HG03139 (cell line): ENCODE measurements around the gene PCDHA9.
"Not testable (repeated sequence)": the region's sequence is repeated elsewhere in the genome, so short reads cannot be mapped to it uniquely, and the experiment has no call there.

Source experiments
- ATAC-seq: cut with Tn5 transposase; IDR thresholded peaks from one replicate; pipeline ENCODE4 v1.9.1; 2021; ENCODE audit not compliant: unreplicated experiment

PCDHA9 gene

DNA sequence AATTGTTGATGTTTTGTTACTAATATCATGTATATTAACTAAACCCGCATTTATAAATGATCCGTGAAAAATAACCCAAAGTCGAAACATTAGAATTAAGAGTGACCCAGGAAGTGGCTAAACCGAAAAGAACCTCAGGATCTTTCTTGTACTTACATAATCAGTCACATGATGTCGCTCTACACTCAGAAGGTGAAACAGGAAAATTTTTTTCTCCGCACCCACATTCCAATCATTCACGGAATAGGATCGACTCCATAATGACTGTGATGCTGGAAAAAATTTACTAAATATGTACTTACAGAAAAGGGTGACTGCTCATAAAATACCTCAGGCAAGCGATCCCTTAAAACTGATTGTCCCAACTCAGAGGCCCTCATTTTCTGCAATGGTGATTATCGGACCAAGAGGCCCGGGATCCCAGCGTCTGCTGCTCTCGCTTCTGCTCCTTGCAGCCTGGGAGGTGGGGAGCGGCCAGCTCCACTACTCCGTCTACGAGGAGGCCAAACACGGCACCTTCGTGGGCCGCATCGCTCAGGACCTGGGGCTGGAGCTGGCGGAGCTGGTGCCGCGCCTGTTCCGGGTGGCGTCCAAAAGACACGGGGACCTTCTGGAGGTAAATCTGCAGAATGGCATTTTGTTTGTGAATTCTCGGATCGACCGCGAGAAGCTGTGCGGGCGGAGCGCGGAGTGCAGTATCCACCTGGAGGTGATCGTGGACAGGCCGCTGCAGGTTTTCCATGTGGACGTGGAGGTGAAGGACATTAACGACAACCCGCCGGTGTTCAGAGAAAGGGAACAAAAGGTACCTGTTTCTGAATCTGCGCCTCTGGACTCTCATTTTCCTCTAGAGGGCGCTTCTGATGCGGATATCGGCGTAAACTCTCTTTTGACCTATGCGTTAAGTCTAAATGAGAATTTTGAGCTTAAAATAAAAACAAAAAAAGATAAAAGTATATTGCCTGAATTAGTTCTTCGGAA is 27.2 kb downstream of the PCDHA9 start, which contains the start of gene PCDHA12:
Gene PCDHA12, plus strand, starts transcription at position 224 of the 981 bp plus-strand sequence. Its CDS starts 165 bp downstream, at position 389.
- no peak for ATAC-seq

DNA sequence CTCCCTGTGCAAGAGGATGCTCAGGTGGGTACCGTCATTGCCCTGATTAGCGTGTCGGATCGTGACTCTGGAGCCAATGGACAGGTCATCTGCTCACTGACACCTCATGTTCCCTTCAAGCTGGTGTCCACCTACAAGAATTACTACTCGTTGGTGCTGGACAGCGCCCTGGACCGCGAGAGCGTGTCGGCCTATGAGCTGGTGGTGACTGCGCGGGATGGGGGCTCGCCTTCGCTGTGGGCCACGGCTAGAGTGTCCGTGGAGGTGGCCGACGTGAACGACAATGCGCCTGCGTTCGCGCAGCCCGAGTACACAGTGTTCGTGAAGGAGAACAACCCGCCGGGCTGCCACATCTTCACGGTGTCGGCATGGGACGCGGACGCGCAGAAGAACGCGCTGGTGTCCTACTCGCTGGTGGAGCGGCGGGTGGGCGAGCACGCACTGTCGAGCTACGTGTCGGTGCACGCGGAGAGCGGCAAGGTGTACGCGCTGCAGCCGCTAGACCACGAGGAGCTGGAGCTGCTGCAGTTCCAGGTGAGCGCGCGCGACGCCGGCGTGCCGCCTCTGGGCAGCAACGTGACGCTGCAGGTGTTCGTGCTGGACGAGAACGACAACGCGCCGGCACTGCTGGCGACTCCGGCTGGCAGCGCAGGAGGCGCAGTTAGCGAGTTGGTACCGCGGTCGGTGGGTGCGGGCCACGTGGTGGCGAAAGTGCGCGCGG is 28.5 kb downstream of the PCDHA9 start:
- ATAC-seq = not testable (repeated sequence)

DNA sequence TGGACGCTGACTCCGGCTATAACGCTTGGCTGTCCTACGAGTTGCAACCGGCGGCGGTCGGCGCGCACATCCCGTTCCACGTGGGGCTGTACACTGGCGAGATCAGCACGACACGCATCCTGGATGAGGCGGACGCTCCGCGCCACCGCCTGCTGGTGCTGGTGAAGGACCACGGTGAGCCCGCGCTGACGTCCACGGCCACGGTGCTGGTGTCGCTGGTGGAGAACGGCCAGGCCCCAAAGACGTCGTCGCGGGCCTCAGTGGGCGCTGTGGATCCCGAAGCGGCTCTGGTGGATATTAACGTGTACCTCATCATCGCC is 29.0 kb downstream of the PCDHA9 start:
- ATAC-seq = no peak

DNA sequence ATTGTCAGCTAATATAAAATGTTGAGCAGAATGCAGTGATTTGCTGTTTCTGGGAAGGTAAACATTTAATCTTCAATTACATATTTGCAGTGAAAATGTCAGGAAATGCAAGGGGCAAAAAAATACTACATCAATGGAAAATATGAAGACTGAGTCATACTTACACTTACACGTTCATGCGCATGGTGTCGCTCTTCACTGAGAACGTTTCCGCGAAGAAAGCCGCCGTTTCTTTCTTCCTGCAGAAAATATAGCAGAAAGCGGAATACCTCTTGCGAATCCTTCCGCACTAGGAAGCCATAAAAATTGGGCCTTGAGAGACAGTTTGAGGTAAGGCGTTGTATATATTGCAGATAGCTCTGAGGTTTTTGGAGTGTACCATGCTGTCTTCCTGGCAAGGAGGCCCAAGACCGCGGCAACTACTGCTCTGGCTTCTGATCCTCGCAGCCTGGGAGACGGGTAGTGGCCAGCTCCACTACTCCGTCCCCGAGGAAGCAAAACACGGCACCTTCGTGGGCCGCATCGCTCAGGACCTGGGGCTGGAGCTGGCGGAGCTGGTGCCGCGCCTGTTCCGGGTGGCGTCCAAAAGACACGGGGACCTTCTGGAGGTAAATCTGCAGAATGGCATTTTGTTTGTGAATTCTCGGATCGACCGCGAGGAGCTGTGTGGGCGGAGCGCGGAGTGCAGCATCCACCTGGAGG is 33.9 kb downstream of the PCDHA9 start, which contains the start of gene PCDHA13:
Gene PCDHA13, plus strand, starts transcription at position 236 of the 702 bp plus-strand sequence. Its CDS starts 145 bp downstream, at position 381.
- no peak for ATAC-seq

DNA sequence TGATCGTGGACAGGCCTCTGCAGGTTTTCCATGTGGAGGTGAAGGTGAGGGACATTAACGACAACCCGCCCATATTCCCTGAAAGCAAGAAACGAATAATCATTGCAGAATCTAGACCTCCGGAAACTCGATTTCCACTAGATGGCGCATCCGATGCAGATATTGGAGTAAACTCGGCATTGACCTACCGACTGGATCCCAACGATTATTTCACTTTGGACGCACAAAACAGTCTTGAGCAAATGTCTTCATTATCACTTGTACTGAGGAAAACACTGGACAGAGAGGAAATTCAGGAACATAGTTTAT is 34.4 kb downstream of the PCDHA9 start:
- ATAC-seq = no peak

DNA sequence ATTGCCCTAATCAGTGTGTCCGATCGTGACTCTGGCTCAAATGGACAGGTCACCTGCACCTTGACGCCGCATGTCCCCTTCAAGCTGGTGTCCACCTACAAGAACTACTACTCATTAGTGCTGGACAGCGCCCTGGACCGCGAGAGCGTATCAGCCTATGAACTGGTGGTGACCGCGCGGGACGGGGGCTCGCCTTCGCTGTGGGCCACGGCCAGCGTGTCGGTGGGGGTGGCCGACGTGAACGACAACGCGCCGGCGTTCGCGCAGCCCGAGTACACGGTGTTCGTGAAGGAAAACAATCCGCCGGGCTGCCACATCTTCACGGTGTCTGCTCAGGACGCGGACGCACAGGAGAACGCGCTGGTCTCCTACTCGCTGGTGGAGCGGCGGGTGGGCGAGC is 35.2 kb downstream of the PCDHA9 start:
- no peak for ATAC-seq

DNA sequence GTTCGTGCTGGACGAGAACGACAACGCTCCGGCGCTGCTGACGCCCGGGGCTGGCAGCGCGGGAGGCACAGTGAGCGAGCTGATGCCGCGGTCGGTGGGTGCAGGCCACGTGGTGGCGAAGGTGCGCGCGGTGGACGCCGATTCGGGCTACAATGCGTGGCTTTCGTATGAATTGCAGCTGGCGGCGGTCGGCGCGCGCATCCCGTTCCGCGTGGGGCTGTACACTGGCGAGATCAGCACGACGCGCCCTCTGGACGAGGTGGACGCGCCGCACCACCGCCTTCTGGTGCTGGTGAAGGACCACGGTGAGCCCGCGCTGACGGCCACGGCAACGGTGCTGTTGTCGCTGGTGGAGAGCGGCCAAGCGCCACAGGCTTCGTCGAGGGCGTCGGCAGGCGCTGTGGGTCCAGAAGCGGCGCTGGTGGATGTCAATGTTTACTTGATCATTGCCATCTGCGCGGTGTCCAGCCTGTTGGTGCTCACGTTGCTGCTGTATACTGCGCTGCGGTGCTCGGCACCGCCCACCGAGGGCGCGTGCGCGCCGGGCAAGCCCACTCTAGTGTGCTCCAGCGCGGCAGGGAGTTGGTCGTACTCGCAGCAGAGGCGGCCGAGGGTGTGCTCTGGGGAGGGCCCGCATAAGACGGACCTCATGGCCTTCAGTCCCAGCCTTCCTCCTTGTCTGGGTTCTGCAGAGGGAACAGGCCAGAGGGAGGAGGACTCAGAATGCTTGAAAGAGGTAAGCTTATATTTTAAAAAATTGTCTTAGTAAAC is 35.9 kb downstream of the PCDHA9 start:
- no peak for ATAC-seq
